ENCODE data around the gene COA7. TPM values are rescaled to one million over a fixed set of nuclear protein-coding genes. Genes with fewer than 3 reads are reported as not detected.

COA7 gene
- total and polyA plus RNA-seq, 2 of the 8 experiments (the other 6 are each of a cell fraction or from before 2014, with no cell fraction given) = 23.2 to 61.8 TPM

GRCh38 chr1:52702886-52703787, 5.0 kb upstream of the COA7 start (continued):
- no peak for TF ChIP-seq CBX8 (IDR thresholded peaks at IDR 0.05; ENCODE audit: borderline replicate concordance, low read depth, low read length)
- TF ChIP-seq E2F6 (IDR thresholded peaks at IDR 0.05) = peak; percentile 86
- TF ChIP-seq POLR2A (IDR thresholded peaks at IDR 0.05; ENCODE audit: control extremely low read depth in 1 of 2, low read depth in 2 of 2, low read length in 2 of 2) = peak in 1 of 2 experiments; percentile 76; a peak in 1 of 3 replicates
- peak; percentile 89 for TF ChIP-seq USF2 (IDR thresholded peaks at IDR 0.05; ENCODE audit: low read length)
- TF ChIP-seq SP4 (IDR thresholded peaks at IDR 0.05; ENCODE audit: low read length) = no peak
- no peak for TF ChIP-seq YY1 (IDR thresholded peaks at IDR 0.05; ENCODE audit: low read depth, low read length)
- no peak for TF ChIP-seq NANOG (IDR thresholded peaks at IDR 0.05; ENCODE audit: insufficient read depth, low read depth, low read length, poor library complexity, severe bottlenecking)
- 0 out of 2 replicates have a peak, but pooled peaks have one; percentile 15 for TF ChIP-seq CHD2 (IDR thresholded peaks at IDR 0.05; ENCODE audit: low read length)
- TF ChIP-seq EGR1 (IDR thresholded peaks at IDR 0.05; ENCODE audit: borderline replicate concordance, low read depth, low read length) = no peak
- no peak for TF ChIP-seq CTCF (IDR thresholded peaks at IDR 0.05; ENCODE audit: control extremely low read depth in 1 of 3, insufficient read depth in 1 of 3, low read depth in 1 of 3, low read length in 3 of 3)
- no peak for TF ChIP-seq CHD1 (IDR thresholded peaks at IDR 0.05; ENCODE audit: low read depth, low read length)
- TF ChIP-seq EP300 (IDR thresholded peaks at IDR 0.05; ENCODE audit: borderline replicate concordance in 1 of 2, low read depth in 2 of 2, low read length in 2 of 2) = no peak
- TF ChIP-seq TBP (IDR thresholded peaks at IDR 0.05; ENCODE audit: low read depth, low read length) = no peak
- TF ChIP-seq CREB1 (IDR thresholded peaks at IDR 0.05) = peak; percentile 58
- no peak for TF ChIP-seq BACH1 (IDR thresholded peaks at IDR 0.05; ENCODE audit: low read length)
- TF ChIP-seq POLR2AphosphoS5 (IDR thresholded peaks at IDR 0.05; ENCODE audit: low read depth, low read length) = 0 out of 2 replicates have a peak, but pooled peaks have one; percentile 26
- no peak for TF ChIP-seq RNF2 (IDR thresholded peaks at IDR 0.05; ENCODE audit: borderline replicate concordance, low read depth, low read length, missing control alignments, poor library complexity, severe bottlenecking)
- no peak for TF ChIP-seq EZH2 (IDR thresholded peaks at IDR 0.05; ENCODE audit: low read depth, low read length, severe bottlenecking)
- TF ChIP-seq SRF (IDR thresholded peaks at IDR 0.05; ENCODE audit: low read depth, low read length) = no peak
